ENCODE measurements around the gene LAPTM5.

LAPTM5 gene

GRCh38 chr1:30724175-30724574 lies 33.4 kb downstream of the LAPTM5 start:
- no peak overlapping the region for H3K4me3 ChIP-seq (ENCODE audit: low read depth, low read length)
- TF ChIP-seq, protein P1, sequence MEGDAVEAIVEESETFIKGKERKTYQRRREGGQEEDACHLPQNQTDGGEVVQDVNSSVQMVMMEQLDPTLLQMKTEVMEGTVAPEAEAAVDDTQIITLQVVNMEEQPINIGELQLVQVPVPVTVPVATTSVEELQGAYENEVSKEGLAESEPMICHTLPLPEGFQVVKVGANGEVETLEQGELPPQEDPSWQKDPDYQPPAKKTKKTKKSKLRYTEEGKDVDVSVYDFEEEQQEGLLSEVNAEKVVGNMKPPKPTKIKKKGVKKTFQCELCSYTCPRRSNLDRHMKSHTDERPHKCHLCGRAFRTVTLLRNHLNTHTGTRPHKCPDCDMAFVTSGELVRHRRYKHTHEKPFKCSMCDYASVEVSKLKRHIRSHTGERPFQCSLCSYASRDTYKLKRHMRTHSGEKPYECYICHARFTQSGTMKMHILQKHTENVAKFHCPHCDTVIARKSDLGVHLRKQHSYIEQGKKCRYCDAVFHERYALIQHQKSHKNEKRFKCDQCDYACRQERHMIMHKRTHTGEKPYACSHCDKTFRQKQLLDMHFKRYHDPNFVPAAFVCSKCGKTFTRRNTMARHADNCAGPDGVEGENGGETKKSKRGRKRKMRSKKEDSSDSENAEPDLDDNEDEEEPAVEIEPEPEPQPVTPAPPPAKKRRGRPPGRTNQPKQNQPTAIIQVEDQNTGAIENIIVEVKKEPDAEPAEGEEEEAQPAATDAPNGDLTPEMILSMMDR (IDR thresholded peaks at IDR 0.05; ENCODE audit: insufficient read depth, low read depth, low read length, missing control alignments) = peak; percentile 34
- no peak for DNase-seq (ENCODE audit: low read depth)

- no peak within 1 kb of the TSS for H3K4me3 ChIP-seq (ENCODE audit: low read depth, low read length)
- TF ChIP-seq, protein P1 (IDR thresholded peaks at IDR 0.05; ENCODE audit: insufficient read depth, low read depth, low read length, missing control alignments) = no peak
- no peak for DNase-seq (ENCODE audit: low read depth)
Observed at GRCh38 chr1:30723331-30723755, 34.2 kb downstream of the LAPTM5 start, which contains the start of gene MATN1. Gene MATN1 (minus strand): TSS chr1:30723585. CDS start chr1:30723551, 34 bp downstream.

DNA sequence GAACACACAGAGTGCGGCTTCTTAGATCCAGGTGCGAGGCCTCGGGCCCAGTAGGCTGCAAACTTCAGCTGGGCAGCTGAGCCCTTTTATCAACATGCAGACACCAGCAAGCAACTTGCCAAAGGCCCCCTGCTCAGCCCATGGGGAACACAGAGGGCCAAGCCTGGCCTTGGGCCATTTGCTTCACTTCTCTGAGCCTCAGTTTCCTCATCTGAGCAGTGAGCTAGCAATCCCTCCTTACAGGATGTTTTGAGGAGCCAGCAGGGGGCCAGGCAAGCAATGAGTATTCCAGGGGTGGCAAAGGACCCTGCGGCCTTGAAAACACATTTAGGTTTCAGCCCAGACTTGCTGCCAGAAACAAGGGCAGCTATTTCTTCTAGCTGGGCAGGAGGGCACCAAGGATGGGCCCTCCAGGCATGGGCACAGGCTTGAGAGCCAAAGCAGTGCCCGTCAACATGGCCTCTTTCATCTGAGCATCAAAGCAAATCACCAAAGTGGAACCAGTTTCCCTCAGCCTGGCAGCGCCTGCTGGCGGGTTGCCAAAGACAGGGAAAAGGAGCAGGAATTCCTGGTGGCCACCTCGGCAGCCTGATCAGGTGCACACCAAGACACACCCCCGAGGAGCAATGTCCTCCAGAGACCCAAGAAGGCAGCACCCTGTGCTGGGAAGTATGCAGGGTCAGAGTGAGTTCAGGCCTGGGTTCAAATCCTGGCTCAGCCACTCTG lies 35.6 kb downstream of the LAPTM5 start:
- TF ChIP-seq, protein P1 (IDR thresholded peaks at IDR 0.05; ENCODE audit: insufficient read depth, low read depth, low read length, missing control alignments) = no peak
- no peak overlapping the region for H3K4me3 ChIP-seq (ENCODE audit: low read depth, low read length)
- DNase-seq (ENCODE audit: low read depth) = no peak

- DNase-seq (ENCODE audit: low read depth) = no peak
- TF ChIP-seq, protein P1 (IDR thresholded peaks at IDR 0.05; ENCODE audit: insufficient read depth, low read depth, low read length, missing control alignments) = no peak
- no peak overlapping the region for H3K4me3 ChIP-seq (ENCODE audit: low read depth, low read length)
Observed at GRCh38 chr1:30721341-30721793, 36.2 kb downstream of the LAPTM5 start.

- DNase-seq (ENCODE audit: low read depth) = no peak
- TF ChIP-seq, protein P1 (IDR thresholded peaks at IDR 0.05; ENCODE audit: insufficient read depth, low read depth, low read length, missing control alignments) = no peak
- H3K4me3 ChIP-seq (ENCODE audit: low read depth, low read length) = no peak overlapping the region
Observed at GRCh38 chr1:30720271-30721223, 37.0 kb downstream of the LAPTM5 start.

GRCh38 chr1:30719406-30720270 lies 37.9 kb downstream of the LAPTM5 start:
- DNase-seq (ENCODE audit: low read depth) = peak; percentile 86
- peak overlapping the region; percentile 69 for H3K4me3 ChIP-seq (ENCODE audit: low read depth, low read length)
- TF ChIP-seq, protein P1 (IDR thresholded peaks at IDR 0.05; ENCODE audit: insufficient read depth, low read depth, low read length, missing control alignments) = no peak

Measured in GM12865 (cell line).